Activated CD8-positive, alpha-beta T cell treated with anti-CD3 and anti-CD28 coated beads for 36 hours (primary cell): ENCODE measurements around the gene OR4N5. TPM values are rescaled to one million over a fixed set of nuclear protein-coding genes. Genes with fewer than 3 reads are reported as not detected.

Experiments
- ATAC-seq: fragments of 200-7000 bp; cut with Tn5 transposase; one replicate; pipeline ENCODE4 v1.10.0; 2021; ENCODE audit warnings: mild to moderate bottlenecking, moderate library complexity
- CTCF ChIA-PET: fragments of 350-600 bp; sonication (Branson Sonifier 250); formaldehyde crosslinking; loops from one replicate; lab custom pipeline; 2021; ENCODE audit warnings: antibody characterized with exemption; lab: Charles Lee
- POLR2A ChIA-PET: fragments of 350-600 bp; sonication (Branson Sonifier 250); formaldehyde crosslinking; loops from one replicate; lab custom pipeline; 2021; ENCODE audit warnings: antibody characterized with exemption; lab: Charles Lee
- DNase-seq: peaks from one replicate; pipeline ENCODE4 v3.0.0-alpha.2; 2020
- H3K27ac Mint-ChIP-seq: one replicate; pipeline ENCODE4 v1.8.0; 2021; ENCODE audit warnings: mild to moderate bottlenecking, mixed read lengths
- H3K27me3 Mint-ChIP-seq: one replicate; pipeline ENCODE4 v1.8.0; 2021; ENCODE audit warnings: mixed read lengths
- H3K36me3 Mint-ChIP-seq: one replicate; pipeline ENCODE4 v1.8.0; 2021; ENCODE audit warnings: low read depth, mixed read lengths
- H3K4me1 Mint-ChIP-seq: one replicate; pipeline ENCODE4 v1.8.0; 2021; ENCODE audit warnings: low read depth, mixed read lengths
- H3K4me3 Mint-ChIP-seq: one replicate; pipeline ENCODE4 v1.8.0; 2021; ENCODE audit warnings: mild to moderate bottlenecking, moderate library complexity, mixed read lengths
- H3K9me3 Mint-ChIP-seq: one replicate; pipeline ENCODE4 v1.8.0; 2021; ENCODE audit warnings: mixed read lengths
- intact Hi-C: fragments of 100-400 bp; cut with micrococcal nuclease; formaldehyde crosslinking; loops from one replicate; pipeline ENCODE4 v1.10.0; 2022
- total RNA-seq, 2 experiments: library from RNA; stranded (reverse); gene quantifications; one replicate each; pipeline ENCODE4 v1.2.3, GENCODE V29; 2021
- TF ChIP-seq, protein P1 (sequence below): fragments of 200-600 bp; IDR thresholded peaks from one replicate; pipeline ENCODE4 v1.8.0; 2022; ENCODE audit warnings: antibody characterized with exemption, mild to moderate bottlenecking

The OR4N5 gene
- total RNA-seq, 2 experiments from 2014 or later = not detected

DNA sequence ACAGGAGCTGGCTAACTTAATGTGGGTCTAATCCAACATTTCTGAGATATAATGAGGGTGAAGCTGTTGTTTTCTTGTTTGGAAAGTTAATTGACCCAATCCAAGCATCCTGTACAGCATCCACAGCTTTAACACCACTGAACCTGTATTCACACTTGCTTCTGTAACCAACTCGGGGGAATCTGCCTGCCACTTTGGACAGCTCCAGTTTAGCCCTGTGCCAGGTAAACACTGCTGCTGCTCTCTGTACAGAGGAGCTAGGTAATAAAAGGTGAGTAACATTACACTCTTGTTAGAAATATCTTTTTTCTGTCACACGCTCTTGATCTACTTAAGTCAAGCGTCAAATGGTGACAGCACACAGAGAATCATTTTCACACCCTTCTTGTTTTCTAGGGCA, 52.8 kb downstream of the OR4N5 start:
- POLR2A ChIA-PET = no interaction called here
- Mint-ChIP-seq H3K27me3 (no peaks in the 10 kb centered on the region), H3K4me1 (no peaks in the 10 kb centered on the region), H3K9me3 (no peaks in the 10 kb centered on the region), H3K36me3 (no peaks in the 10 kb centered on the region), H3K27ac (no peak overlapping the region), H3K4me3 (no peak overlapping the region)
- CTCF ChIA-PET = interaction anchor here (1.0 kb wide), 1 partner anchor 16 kb away, joined by 3 read pairs; no protein-coding TSS in a partner anchor
- DNase-seq (no peak), ATAC-seq (no peak)
- intact Hi-C loops = no loop called here
- TF ChIP-seq, protein P1, sequence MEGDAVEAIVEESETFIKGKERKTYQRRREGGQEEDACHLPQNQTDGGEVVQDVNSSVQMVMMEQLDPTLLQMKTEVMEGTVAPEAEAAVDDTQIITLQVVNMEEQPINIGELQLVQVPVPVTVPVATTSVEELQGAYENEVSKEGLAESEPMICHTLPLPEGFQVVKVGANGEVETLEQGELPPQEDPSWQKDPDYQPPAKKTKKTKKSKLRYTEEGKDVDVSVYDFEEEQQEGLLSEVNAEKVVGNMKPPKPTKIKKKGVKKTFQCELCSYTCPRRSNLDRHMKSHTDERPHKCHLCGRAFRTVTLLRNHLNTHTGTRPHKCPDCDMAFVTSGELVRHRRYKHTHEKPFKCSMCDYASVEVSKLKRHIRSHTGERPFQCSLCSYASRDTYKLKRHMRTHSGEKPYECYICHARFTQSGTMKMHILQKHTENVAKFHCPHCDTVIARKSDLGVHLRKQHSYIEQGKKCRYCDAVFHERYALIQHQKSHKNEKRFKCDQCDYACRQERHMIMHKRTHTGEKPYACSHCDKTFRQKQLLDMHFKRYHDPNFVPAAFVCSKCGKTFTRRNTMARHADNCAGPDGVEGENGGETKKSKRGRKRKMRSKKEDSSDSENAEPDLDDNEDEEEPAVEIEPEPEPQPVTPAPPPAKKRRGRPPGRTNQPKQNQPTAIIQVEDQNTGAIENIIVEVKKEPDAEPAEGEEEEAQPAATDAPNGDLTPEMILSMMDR = no peak

DNA sequence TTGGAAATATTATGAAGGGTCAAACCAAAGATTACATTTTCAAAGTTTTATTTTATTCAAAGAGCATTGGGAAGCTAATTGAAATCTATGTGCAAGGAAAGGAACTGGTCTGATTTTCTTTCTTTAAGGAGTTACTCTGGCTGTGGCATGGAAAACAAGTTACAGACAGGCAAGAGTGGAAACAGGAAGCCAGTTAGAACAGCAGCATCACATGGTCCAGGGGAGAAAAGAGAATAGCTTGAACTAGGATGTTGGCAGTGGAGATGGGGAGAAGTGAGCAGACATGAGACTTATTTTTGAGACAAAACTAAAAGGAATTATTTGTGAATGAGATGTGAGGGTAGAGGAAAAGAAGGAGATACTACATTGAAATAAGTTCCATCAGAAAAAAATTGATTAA, 55.5 kb downstream of the OR4N5 start:
- H3K27me3 Mint-ChIP-seq = no peaks in the 10 kb centered on the region
- DNase-seq (no peak), ATAC-seq (no peak)
- H3K36me3 Mint-ChIP-seq = no peaks in the 10 kb centered on the region
- TF ChIP-seq, protein P1 = no peak
- H3K9me3 Mint-ChIP-seq = no peaks in the 10 kb centered on the region
- no peak overlapping the region for H3K4me3 Mint-ChIP-seq
- H3K4me1 Mint-ChIP-seq = no peaks in the 10 kb centered on the region
- intact Hi-C loops = no loop called here
- ChIA-PET CTCF (no interaction called here), POLR2A (no interaction called here)
- no peak overlapping the region for H3K27ac Mint-ChIP-seq

Other genes with a start within 250 kb of the OR4N5 start
- not detected for gene OR4K5, start 218.2 kb upstream of the OR4N5 start, total RNA-seq
- not detected for gene OR4K1, start 207.9 kb upstream of the OR4N5 start, total RNA-seq
- gene OR4K15, start 163.2 kb upstream of the OR4N5 start, total RNA-seq = not detected
- not detected for gene OR4Q2, start 136.7 kb upstream of the OR4N5 start, total RNA-seq
- not detected for gene OR4K14, start 119.5 kb upstream of the OR4N5 start, total RNA-seq
- gene OR4K13, start 102.8 kb upstream of the OR4N5 start, total RNA-seq = not detected
- not detected for gene OR4L1, start 78.8 kb upstream of the OR4N5 start, total RNA-seq
- not detected for gene OR4K17, start 28.1 kb upstream of the OR4N5 start, total RNA-seq
- not detected for gene OR11G2, start 52.1 kb downstream of the OR4N5 start, total RNA-seq
- gene OR11H6, start 84.9 kb downstream of the OR4N5 start, total RNA-seq = not detected
- not detected for gene OR11H7, start 90.2 kb downstream of the OR4N5 start, total RNA-seq
- not detected for gene OR11H4, start 100.5 kb downstream of the OR4N5 start, total RNA-seq
- 10 to 100 TPM; 20.6 to 20.8 TPM for gene TTC5, start 167.1 kb downstream of the OR4N5 start, total RNA-seq
- gene CCNB1IP1, start 194.5 kb downstream of the OR4N5 start, total RNA-seq = 10 to 100 TPM; 79.0 to 82.7 TPM
- 10 to 100 TPM; 45.7 to 46.5 TPM for gene PARP2, start 204.8 kb downstream of the OR4N5 start, total RNA-seq